Measurements from ENCODE around the gene HOXA13.

Gene HOXA13

DNA sequence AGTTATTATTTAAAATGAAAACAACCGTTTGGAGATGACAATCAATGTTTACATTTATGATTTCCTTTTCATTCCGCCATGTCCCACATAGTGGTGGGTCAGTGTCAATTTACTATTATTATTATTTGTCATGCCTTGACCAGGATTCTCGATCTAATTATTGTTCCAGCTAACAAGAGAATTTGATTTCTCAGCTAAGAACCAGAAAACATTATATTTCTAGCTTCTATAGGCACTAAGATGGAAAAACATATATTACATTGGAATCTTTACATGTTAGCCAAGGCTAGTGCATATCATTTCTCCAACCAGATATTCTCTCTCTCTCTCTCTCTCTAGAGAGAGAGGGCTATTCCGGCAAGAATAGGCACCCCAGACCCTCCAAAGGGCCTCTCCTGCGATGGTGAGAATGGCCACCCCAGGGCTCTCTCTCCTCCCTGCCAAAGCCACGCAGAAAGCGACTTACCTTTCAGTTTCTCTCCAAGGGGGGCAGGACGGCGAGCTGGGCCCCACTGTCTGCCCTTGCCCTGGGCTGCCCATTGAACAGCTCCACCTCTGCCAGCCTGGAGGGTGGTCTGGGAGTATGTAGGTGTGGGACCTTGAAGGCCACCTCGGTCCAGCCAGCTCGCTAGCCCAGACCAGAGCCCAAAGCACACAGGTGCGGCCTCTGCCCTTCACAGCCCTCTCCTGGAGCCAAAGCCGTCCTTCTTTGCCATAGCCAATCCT, 49.9 kb downstream of the HOXA13 start (continued):
- no peak for TF ChIP-seq ZNF701 (tag by site-specific recombination; IDR thresholded peaks at IDR 0.05)
- TF ChIP-seq, protein P1, sequence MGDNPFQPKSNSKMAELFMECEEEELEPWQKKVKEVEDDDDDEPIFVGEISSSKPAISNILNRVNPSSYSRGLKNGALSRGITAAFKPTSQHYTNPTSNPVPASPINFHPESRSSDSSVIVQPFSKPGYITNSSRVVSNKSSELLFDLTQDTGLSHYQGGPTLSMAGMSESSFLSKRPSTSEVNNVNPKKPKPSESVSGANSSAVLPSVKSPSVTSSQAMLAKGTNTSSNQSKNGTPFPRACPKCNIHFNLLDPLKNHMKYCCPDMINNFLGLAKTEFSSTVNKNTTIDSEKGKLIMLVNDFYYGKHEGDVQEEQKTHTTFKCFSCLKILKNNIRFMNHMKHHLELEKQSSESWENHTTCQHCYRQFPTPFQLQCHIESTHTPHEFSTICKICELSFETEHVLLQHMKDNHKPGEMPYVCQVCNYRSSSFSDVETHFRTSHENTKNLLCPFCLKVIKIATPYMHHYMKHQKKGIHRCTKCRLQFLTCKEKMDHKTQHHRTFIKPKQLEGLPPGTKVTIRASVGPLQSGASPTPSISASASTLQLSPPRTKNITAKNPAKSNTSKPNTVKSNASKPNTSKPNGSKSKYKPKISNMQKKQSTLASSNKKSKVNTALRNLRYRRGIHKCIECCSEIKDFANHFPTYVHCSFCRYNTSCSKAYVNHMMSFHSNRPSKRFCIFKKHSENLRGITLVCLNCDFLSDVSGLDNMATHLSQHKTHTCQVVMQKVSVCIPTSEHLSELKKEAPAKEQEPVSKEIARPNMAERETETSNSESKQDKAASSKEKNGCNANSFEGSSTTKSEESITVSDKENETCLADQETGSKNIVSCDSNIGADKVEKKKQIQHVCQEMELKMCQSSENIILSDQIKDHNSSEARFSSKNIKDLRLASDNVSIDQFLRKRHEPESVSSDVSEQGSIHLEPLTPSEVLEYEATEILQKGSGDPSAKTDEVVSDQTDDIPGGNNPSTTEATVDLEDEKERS (tag by site-specific recombination; IDR thresholded peaks at IDR 0.05): no peak
- TF ChIP-seq, protein P2, sequence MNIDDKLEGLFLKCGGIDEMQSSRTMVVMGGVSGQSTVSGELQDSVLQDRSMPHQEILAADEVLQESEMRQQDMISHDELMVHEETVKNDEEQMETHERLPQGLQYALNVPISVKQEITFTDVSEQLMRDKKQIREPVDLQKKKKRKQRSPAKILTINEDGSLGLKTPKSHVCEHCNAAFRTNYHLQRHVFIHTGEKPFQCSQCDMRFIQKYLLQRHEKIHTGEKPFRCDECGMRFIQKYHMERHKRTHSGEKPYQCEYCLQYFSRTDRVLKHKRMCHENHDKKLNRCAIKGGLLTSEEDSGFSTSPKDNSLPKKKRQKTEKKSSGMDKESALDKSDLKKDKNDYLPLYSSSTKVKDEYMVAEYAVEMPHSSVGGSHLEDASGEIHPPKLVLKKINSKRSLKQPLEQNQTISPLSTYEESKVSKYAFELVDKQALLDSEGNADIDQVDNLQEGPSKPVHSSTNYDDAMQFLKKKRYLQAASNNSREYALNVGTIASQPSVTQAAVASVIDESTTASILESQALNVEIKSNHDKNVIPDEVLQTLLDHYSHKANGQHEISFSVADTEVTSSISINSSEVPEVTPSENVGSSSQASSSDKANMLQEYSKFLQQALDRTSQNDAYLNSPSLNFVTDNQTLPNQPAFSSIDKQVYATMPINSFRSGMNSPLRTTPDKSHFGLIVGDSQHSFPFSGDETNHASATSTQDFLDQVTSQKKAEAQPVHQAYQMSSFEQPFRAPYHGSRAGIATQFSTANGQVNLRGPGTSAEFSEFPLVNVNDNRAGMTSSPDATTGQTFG (tag by site-specific recombination; IDR thresholded peaks at IDR 0.05; ENCODE audit: borderline replicate concordance): no peak
- no peak for TF ChIP-seq ZNF837 (tag by site-specific recombination; IDR thresholded peaks at IDR 0.05)
- no peak for TF ChIP-seq ZNF174 (tag by site-specific recombination; IDR thresholded peaks at IDR 0.05)
- peak; percentile 69; the same call in 1 of the 2 replicates for TF ChIP-seq ZFP69B (tag by site-specific recombination; IDR thresholded peaks at IDR 0.05)
- no peak for TF ChIP-seq ZFP3 (tag by site-specific recombination; IDR thresholded peaks at IDR 0.05; ENCODE audit: low read depth)
- TF ChIP-seq ZNF10 (tag by site-specific recombination; IDR thresholded peaks at IDR 0.05): no peak
- no peak for TF ChIP-seq ZNF155 (tag by site-specific recombination; IDR thresholded peaks at IDR 0.05)
- no peak for TF ChIP-seq KLF17 (tag by site-specific recombination; IDR thresholded peaks at IDR 0.05)
- TF ChIP-seq, protein P3, sequence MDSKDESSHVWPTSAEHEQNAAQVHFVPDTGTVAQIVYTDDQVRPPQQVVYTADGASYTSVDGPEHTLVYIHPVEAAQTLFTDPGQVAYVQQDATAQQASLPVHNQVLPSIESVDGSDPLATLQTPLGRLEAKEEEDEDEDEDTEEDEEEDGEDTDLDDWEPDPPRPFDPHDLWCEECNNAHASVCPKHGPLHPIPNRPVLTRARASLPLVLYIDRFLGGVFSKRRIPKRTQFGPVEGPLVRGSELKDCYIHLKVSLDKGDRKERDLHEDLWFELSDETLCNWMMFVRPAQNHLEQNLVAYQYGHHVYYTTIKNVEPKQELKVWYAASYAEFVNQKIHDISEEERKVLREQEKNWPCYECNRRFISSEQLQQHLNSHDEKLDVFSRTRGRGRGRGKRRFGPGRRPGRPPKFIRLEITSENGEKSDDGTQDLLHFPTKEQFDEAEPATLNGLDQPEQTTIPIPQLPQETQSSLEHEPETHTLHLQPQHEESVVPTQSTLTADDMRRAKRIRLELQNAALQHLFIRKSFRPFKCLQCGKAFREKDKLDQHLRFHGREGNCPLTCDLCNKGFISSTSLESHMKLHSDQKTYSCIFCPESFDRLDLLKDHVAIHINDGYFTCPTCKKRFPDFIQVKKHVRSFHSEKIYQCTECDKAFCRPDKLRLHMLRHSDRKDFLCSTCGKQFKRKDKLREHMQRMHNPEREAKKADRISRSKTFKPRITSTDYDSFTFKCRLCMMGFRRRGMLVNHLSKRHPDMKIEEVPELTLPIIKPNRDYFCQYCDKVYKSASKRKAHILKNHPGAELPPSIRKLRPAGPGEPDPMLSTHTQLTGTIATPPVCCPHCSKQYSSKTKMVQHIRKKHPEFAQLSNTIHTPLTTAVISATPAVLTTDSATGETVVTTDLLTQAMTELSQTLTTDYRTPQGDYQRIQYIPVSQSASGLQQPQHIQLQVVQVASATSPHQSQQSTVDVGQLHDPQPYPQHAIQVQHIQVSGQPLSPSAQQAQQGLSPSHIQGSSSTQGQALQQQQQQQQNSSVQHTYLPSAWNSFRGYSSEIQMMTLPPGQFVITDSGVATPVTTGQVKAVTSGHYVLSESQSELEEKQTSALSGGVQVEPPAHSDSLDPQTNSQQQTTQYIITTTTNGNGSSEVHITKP (tag by site-specific recombination; IDR thresholded peaks at IDR 0.05): no peak
- 0 out of 2 replicates have a peak, but pooled peaks have one; percentile 9 for TF ChIP-seq ZNF600 (tag by site-specific recombination; IDR thresholded peaks at IDR 0.05)
- TF ChIP-seq ZXDB (tag by site-specific recombination; IDR thresholded peaks at IDR 0.05): no peak
- TF ChIP-seq REST (tag by site-specific recombination; IDR thresholded peaks at IDR 0.05): no peak
- no peak for TF ChIP-seq ZNF629 (tag by site-specific recombination; IDR thresholded peaks at IDR 0.05)
- TF ChIP-seq, protein P4, sequence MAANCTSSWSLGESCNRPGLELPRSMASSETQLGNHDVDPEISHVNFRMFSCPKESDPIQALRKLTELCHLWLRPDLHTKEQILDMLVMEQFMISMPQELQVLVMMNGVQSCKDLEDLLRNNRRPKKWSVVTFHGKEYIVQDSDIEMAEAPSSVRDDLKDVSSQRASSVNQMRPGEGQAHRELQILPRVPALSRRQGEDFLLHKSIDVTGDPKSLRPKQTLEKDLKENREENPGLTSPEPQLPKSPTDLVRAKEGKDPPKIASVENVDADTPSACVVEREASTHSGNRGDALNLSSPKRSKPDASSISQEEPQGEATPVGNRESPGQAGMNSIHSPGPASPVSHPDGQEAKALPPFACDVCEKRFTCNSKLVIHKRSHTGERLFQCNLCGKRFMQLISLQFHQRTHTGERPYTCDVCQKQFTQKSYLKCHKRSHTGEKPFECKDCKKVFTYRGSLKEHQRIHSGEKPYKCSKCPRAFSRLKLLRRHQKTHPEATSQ (tag by site-specific recombination; IDR thresholded peaks at IDR 0.05): no peak
- TF ChIP-seq, protein P5, sequence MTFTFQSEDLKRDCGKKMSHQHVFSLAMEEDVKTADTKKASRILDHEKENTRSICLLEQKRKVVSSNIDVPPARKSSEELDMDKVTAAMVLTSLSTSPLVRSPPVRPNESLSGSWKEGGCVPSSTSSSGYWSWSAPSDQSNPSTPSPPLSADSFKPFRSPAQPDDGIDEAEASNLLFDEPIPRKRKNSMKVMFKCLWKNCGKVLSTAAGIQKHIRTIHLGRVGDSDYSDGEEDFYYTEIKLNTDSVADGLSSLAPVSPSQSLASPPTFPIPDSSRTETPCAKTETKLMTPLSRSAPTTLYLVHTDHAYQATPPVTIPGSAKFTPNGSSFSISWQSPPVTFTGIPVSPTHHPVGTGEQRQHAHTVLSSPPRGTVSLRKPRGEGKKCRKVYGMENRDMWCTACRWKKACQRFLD (tag by site-specific recombination; IDR thresholded peaks at IDR 0.05): no peak
- TF ChIP-seq HOXC10 (CRISPR knock-in tag; IDR thresholded peaks at IDR 0.05): no peak
- TF ChIP-seq ZNF140 (tag by site-specific recombination; IDR thresholded peaks at IDR 0.05): no peak
- TF ChIP-seq ZNF596 (tag by site-specific recombination; IDR thresholded peaks at IDR 0.05): peak; percentile 89
